ENCODE measurements around the gene SBNO1.

DNA sequence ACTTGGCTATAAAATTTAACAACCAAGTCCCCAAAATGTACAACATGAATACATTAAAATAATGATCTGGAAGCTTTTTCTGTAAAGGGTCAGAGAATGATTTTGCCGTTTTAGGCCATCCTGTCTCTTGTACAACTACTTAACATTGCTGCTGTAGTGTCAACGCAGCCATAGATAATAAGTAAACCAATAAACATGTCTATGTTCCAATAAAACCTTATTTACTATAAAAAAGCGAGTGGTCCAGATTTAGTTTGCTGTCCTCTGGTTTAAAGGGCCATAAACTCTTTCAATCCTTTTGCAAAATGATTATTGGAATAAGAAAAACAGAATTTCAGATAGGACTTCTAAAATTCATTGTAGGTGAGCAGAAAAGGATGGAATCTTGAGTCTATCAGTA, 29.2 kb downstream of the SBNO1 start:
- TF ChIP-seq, protein P1, sequence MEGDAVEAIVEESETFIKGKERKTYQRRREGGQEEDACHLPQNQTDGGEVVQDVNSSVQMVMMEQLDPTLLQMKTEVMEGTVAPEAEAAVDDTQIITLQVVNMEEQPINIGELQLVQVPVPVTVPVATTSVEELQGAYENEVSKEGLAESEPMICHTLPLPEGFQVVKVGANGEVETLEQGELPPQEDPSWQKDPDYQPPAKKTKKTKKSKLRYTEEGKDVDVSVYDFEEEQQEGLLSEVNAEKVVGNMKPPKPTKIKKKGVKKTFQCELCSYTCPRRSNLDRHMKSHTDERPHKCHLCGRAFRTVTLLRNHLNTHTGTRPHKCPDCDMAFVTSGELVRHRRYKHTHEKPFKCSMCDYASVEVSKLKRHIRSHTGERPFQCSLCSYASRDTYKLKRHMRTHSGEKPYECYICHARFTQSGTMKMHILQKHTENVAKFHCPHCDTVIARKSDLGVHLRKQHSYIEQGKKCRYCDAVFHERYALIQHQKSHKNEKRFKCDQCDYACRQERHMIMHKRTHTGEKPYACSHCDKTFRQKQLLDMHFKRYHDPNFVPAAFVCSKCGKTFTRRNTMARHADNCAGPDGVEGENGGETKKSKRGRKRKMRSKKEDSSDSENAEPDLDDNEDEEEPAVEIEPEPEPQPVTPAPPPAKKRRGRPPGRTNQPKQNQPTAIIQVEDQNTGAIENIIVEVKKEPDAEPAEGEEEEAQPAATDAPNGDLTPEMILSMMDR (IDR thresholded peaks at IDR 0.05), result no peak
- TF ChIP-seq POLR2A (IDR thresholded peaks at IDR 0.05), result no peak
